Colon (tissue), 2 donors: ENCODE data around the gene DPP8.
"Not testable (repeated sequence)": the region's sequence is repeated elsewhere in the genome, so short reads cannot be mapped to it uniquely, and the experiment has no call there.

Experiments used
- FAIRE-seq: peaks from 2 replicates; lab custom pipeline; 2012; peaks lifted over from hg19 to GRCh38; lab: Jason Lieb, UNC
- donor health status: control.
- donor health status: control.

DPP8 gene

DNA sequence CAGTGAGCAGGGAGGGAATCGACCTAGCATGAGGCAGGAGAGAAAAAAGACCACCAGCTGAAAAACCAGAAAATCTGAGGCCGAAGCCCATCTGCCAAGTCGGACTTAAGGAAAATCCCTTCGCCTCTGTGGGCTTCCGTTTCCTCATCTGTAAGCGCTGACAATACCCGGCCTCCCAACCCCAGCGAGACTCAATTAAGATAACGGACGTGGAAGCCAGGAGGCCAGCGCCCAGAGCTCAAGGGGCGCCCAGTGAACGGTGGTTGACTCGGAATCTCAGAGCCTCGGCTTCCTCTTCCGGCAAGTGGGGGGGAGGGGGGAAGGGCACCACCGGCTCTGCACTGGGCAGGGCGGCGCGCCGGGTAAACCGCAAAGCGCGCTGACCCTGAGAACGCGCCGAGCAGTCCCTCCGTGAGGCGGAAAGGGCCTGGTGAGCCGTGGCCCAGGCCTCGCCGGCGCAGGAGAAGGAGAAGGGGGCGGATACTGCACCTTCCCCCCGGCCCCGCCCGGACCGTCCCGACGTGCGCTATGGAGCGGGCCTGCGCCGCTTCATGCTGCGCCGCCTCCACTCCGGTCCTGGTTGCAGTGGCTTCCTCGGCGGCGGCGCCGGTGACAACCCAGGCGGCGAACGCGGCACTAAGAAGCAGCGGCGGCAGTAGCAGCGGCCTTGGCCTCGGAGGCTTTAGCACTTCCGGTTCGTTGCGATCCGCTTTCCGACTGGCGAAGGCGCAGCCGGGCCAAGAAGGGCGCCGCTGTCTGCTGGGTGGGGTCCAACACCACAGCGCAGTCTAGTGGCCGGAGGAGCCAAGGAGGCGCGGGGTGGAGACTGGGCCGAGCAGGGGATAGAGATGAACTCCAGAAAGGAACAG lies at the start of gene DPP8:
Gene DPP8, minus strand, starts transcription at position 693 of the 869 bp plus-strand sequence. CDS start 5,136 bp downstream, outside the sequence.
- FAIRE-seq = no peak

DNA sequence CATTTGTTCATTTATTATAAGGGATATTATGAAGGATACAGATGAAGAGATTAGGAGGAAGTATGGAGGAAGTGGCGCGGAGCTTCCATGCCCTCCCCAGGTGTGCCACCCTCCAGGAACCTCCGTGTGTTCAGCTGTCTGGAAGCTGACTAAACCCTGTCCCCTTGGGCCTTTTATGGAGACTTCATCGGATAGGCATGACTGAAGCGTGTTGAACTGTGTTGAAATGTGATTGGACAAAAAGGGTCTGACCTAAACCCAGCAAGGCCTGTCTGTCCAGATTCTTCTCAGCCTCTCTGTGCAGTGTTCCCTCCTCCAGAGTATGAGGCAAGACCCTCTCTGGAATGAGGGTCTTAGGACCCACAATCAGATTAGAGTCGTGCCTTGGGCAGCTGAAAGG lies 44.4 kb upstream of the DPP8 start:
- FAIRE-seq = no peak

DNA sequence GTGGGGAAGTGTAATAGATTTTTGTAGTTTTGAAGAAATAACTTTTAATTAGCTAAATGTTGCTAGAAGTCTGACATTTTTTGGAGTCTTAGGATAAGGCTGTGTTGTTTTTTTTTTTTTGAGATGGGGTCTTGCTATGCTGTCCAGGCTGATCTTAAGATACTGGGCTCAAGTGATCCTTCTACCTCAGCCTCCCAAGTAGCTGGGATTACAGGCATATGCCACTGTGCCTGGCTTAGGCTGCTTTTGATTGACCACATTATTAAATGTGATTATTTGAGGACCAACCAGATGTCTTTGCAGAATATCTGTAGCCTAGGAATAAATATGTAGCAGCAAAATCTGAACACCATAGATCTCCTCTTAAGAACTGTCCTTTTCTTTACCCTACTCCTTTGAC lies 42.5 kb upstream of the DPP8 start:
- FAIRE-seq = no peak

DNA sequence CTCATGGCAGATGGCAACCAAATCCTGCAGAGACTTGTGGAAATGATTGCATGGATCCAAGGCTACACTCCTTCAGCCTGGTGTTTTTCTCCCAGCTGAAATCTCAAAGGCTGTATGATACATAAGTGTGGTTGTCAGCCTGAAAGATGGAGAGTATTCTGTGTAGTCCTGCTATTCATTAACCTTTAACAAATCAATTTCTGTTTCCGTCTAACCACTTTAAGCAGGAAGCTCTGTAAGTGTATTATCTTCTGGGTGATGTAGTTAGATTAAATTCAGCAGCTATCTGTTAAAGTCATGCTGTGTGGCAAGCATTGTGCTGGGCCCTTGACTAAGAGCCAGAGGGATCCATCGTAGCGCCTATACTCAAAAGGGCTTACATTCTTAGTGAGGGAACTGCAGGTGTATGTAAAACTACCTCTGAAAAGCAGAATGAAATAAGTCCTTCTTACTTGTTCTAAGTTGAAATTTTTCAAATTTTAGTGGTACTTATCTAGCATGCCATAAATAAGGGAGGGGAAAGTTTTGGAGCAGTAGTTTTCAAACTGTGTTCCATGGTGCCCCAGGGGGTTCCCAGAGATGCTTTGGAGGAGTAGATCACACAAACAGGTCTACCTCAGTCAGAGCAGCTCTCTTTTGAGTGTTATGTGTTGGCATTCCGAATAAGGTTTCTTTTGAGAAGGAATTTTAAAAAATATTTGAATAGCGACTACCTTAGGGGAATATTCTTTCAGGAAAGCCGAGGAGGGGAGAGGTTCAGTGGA lies 41.7 kb upstream of the DPP8 start:
- no peak for FAIRE-seq

DNA sequence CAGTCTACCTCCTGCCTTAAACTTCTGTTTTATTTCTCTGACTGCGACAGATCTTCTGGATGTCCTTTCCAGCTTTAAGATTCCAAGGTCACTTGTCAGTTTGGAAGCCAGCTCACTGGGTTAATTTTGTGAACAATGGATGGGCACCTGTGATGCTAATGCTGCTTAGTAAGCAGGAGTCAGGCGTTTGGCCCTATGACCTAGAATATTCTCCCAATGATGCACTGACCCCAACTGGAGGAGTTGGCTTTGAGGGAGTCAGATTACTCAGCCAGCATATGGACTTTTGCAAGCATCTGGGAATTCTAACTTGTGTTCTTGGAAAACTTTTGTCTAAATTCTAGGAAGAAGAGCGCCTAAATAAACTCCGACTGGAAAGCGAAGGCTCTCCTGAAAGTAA lies 40.8 kb upstream of the DPP8 start:
- FAIRE-seq = no peak

DNA sequence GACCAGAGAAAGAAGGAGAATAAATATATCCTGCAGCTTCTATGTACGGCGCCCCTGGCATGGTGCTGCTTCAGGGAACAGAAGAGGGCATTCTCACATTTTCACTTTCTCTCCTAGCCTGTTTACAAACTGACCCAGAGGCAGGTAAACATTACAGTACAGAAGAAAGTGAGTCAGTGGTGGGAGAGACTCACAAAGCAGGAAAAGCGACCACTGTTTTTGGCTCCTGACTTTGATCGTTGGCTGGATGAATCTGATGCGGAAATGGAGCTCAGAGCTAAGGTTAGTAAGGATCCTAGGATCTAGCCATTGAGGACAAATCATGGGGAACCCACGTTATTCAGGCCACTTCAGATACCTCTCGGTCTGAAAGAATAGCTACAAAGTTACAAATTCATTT lies 39.1 kb upstream of the DPP8 start:
- FAIRE-seq = no peak

DNA sequence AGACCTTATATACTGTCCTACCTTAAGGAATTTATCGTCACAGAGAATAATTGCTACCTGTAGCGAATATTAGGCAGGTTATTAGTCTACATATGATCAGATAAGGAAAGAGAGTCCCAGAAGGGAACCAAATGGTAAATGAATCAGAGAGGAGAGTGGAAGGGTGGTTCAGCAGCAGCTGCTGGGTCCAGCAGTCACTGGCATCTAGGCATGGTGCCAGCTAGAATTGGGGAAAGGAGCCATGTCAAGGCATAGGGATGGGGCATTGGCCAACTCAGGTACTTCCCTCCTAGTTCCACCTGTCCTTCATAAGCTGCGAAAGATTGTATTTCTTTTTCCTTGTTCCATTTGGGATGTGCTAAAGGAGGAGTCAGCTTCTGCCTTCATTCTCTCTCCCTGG lies 36.2 kb upstream of the DPP8 start:
- FAIRE-seq = no peak

DNA sequence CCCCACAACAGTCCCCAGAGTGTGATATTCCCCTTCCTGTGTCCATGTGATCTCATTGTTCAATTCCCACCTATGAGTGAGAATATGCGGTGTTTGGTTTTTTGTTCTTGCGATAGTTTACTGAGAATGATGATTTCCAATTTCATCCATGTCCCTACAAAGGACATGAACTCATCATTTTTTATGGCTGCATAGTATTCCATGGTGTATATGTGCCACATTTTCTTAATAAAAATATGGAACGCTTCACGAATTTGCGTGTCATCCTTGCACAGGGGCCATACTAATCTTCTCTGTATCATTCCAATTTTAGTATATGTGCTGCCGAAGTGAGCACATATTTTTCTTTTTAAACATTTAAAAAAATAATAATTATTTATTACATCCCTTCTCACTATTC lies 35.4 kb upstream of the DPP8 start:
- FAIRE-seq = not testable (repeated sequence)

DNA sequence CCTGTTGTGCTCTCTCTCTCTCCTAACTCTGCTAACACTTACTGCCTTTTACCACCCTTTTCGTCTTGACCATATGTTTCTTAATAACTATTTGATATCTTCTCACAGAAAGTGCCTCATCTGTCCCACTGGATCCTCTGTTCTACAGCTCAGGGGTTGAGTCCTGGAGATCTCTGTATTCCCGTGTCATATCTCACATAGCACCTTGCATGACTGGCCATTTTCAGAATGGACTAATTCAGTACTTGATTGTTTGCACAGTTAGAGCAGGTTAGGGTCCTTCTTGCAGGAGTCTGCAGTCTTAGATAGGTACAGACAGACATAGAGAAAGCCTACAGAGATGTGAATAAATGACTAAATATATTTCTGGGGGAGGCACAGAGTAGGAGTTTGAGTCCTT lies 33.7 kb upstream of the DPP8 start:
- FAIRE-seq = no peak

DNA sequence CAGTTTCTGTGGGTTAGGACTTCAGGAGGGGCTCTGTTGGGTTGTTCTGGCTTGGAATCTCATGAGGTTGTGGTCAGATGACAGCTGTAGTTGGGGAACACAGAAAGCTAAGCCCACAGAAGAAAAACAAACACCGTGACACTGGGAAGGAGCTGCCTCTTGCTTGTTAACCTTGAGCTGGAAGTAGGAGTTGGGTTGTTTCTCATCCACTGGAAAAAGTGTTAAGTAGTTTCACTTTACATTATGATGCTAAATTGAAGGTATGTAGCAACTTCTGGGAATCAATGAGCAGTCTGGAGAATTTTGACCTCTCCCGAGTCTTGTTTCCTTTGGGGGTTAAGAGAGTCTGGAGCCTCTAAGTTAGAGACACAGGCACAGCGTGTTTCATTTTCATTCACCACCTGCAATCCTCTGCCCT lies 33.2 kb upstream of the DPP8 start:
- FAIRE-seq = no peak

DNA sequence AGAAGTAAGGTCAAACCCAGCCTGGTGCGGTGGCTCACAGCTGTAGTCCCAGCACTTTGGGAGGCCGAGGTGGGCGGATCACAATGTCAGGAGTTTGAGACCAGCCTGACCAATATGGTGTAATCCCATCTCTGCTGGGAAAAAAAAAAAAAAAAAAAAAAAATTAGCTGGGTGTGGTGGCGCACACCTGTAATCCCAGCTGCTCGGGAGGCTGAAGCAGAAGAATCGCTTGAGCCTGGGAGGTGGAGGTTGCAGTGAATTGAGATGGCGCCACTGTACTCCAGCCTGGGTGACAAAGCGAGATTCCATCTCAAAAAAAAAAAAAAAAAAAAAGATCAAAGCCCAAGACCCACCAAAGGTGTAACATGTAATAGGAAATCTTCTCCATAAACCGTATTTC lies 31.8 kb upstream of the DPP8 start:
- FAIRE-seq = not testable (repeated sequence)

DNA sequence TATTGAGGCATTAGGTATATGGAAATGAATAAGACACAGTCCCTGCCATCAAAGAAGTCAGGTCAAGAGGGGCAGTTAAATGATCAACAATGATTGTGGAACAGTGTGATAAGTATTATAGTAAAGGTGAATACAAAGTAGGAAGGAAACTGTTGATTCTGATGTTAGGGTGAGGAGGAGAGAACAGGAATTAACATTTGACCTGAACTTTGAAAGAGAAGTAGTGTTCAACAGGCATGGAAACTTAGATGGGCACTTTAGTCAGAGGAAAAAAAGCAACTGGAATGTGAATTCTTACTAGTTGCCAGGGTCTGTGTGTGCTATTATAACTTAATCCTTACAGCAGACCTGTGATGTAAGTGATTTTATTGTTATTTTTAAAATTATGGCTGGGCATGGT lies 30.4 kb upstream of the DPP8 start:
- no peak for FAIRE-seq

DNA sequence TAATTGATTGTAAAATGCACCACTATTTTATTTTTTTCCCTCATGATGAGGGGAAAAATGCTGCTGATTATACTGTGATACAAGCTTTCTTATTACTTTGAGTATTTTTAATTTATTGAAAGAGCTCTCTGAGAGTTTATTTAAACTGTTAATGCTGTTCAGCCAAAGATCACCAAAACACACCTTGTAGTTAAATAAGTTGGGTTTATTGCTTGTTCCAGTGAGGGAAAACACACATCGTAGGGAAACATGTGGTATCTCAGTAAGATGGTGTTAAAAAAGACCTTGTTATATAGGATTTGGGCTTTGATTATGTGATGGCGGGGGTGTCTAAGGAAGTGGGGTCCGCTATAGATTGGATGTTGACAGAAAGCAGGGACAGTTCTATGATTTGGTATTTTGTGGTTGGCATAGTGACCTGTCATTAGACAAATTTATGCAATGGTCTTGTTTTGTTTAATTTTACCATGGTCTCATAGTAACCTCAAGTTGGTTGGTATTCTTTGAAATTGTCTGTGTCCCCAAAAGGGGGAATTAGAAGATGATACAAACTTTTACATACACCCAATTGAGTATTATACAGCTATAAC lies 23.8 kb upstream of the DPP8 start:
- no peak for FAIRE-seq

DNA sequence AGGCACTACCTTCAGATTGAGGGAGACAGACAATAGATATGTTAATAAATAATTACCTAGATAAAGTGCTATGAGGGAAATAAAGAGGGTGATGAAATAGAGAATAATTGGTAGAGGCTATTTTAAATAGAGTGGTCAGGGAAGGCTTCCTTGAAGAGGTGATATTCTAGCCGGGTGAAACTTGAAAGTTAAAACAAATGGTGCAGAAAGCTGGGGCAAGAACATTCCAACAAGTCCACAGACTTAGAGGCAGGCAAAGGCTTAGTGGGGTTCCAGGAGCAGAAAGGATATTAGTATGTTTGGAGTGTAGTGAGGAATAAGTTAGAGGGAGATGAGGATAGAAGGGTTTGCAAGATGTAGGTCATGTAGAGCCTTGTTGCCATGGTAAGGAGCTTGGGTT lies 22.8 kb upstream of the DPP8 start:
- no peak for FAIRE-seq

DNA sequence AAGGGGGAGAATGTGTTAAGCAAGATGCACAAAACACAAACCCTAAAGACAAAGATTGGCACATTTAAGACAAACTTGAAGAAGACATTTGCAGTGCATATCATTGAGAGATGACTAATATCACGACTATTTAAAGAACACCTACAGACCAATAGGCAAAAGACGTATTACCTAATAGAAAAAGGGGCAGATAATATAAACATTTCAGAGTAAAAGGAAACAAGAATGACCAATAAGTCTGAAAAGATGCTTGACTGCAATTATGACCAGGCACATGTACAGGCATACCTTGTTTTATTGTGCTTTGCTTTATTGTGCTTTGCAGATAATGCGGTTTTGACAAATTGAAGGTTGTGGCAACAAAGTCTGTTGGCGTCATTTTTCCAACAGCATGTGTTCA lies 17.7 kb upstream of the DPP8 start:
- no peak for FAIRE-seq

DNA sequence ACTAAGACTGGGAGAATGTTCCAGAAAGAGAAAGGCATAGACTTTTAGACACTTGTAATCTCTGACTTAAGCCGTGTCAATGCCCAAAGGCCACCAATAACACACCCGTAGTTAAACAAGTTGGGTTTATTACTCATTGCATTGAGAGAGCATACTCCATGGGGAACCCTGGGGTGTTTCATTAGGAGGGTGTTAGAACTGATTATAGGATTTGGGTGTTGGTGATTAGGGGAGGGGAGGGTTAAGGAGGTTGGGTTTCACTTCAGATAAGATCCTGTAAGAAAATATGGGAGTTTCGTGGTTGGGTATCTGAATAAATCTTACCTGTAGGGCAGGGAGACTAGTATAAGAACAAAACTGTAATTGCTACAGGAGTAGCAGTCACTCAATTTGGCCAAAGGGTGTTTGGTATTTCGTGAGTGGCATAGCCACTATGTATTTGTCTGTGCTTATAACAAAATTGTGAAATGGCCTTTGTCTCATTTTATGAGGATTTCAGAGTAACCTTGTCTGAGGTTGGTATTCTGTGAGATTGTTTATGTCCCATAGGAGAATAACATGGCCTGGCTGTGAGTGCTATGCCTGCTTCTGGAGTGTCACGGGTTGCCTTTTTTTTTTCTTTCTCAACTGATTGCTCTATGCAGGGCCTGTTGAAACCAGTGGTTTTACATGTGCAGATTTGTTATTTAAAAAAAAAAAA lies 15.7 kb upstream of the DPP8 start:
- FAIRE-seq = no peak

DNA sequence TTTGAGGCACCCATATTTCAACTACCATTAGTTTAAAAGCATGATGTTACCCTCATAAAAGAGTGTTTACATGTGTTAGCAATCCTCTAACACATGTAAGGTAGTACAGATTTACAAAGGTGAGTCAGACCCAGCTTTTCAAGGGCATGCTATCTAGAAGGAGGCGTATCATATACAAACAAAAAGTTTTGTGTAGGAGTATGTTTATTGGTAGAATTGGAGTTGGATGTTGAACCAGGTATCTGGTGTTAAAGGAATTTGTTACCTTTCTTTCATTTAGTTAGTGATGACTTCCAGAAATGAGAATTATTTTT lies 15.2 kb upstream of the DPP8 start:
- FAIRE-seq = no peak

DNA sequence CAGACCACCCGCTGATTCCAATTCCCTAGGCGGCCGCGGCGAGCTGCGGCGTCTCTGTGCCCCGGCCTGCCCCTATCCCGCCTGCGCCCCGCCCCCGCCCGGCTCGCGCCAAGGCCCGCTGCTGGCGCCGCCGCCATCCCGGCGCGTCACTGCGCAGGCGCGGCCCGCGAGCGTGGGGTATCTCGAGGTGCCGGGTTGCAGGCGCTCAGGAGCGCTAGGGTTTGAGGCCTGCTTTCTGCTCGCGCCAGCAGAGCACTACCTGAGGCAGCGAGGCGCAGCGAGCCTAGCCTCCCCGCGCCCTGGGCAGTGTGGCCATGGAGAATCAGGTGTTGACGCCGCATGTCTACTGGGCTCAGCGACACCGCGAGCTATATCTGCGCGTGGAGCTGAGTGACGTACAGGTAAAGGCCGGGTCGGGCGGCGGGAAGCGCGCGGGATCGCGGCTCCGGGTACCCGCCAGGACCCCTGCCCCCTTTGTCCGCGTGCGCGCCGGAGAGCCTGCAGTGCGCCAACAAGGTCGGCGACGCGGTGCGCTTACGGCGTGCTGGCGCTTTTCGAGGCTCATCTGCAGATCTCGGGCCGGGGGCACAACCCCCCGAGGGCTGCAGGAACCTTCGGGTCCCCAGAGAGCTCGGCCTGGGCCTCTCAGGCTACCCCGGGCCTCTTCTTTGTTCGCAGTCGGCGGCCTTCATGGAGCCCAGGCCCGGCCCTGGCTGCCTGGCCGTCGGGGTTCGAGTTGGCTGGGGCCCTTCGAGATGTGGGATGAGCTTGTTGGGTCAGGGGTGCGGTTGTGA lies 13.0 kb upstream of the DPP8 start, which contains the start of gene HACD3:
Gene HACD3, plus strand, starts transcription at position 146 of the 794 bp plus-strand sequence. Its CDS starts 169 bp downstream, at position 315.
- FAIRE-seq = no peak

DNA sequence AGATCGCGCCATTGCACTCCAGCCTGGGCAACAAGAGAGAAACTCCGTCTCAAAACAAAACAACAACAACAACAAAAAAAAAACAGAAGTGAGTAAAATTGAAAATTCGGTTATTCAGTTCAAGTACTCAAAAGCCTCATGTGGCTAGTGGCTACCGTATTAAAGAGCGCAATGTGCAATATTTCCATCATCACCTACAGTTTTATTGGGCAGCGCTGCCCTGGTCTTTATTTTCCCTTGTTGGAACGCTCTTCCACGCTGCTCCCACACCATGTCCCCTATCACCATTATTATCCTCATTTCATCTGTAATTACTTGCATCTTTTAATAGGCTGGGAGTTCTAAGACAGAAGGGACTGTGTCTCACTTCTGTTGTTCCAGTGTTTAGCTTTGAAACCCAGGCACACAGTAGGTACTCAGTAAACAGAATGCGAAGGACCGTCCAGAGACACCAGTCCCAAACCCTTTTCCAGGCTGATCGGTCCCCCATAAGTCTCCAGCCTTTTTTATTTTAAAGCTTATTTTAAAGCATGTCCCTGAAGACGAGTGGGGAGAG lies 12.4 kb upstream of the DPP8 start:
- FAIRE-seq = no peak

DNA sequence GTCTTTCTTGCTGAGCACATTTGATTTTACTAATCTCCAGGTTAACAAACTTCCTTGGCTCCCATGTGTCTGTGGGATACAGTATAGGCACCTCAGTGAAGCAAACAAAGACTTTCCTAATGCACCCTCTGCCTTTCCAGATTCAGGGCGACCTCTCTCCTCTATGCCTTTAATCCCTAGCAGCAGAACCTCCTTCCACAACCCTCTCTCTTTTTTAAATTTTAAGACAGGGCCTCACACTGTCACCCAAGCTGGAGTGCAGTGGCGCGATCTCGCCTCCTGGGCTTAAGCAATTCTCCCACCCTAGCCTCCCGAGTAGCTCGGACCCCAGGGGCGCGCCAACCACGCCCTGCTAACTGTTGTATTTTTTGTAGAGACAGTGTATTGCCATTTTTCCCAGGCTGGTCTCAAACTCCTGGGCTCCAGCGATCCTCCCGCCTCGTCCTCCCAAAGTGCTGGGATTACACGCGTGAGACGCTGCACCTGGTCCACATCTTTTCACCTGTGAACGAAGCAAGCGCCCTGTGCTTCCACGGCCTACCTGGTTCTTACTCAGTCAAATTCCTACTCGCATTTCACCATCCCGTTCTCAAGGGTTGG lies 11.1 kb upstream of the DPP8 start:
- FAIRE-seq = no peak

DNA sequence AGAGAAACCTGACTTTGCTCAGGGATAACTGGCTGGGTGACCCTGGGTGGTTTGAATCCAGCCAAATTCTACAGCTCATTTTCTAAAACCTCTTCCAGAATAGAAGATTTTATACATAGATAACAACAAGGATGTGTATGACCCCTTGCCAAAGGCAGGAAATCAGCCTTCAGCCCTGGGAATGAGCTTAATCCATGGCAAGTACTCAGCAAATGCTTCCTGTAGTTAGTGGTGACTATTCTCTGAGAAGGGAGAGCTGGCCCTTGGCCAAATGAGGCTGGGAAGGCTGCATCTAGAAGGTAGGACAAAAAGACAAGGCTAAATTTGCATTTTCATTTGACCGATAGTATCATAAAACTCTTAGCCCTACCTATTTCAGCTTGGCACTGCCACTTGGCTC lies 8.1 kb upstream of the DPP8 start:
- FAIRE-seq = no peak
